HG03025 (cell line): Measurements from ENCODE around the gene FADS6.

Experiments
- ATAC-seq: cut with Tn5 transposase; IDR thresholded peaks from one replicate; pipeline ENCODE4 v1.9.1; 2021; ENCODE audit warnings: mild to moderate bottlenecking, moderate library complexity; ENCODE audit not compliant: unreplicated experiment, low FRiP score

FADS6 gene

GRCh38 chr17:74856112-74856511, 37.3 kb downstream of the FADS6 start:
- no peak for ATAC-seq

GRCh38 chr17:74855323-74855722, 38.1 kb downstream of the FADS6 start:
- no peak for ATAC-seq

- no peak for ATAC-seq
Measured at GRCh38 chr17:74854792-74855191, 38.6 kb downstream of the FADS6 start.

GRCh38 chr17:74853669-74854068, 39.8 kb downstream of the FADS6 start:
- no peak for ATAC-seq

GRCh38 chr17:74853048-74853397, 40.4 kb downstream of the FADS6 start:
- no peak for ATAC-seq

GRCh38 chr17:74852237-74853047, 41.0 kb downstream of the FADS6 start:
- ATAC-seq: no peak

- ATAC-seq: no peak
Measured at GRCh38 chr17:74851612-74852236, 41.7 kb downstream of the FADS6 start.

GRCh38 chr17:74850914-74851313, 42.5 kb downstream of the FADS6 start:
- ATAC-seq: no peak

GRCh38 chr17:74850310-74850709, 43.1 kb downstream of the FADS6 start:
- ATAC-seq: no peak

- no peak for ATAC-seq
Measured at GRCh38 chr17:74848656-74849399, 44.6 kb downstream of the FADS6 start.

GRCh38 chr17:74846621-74847020, 46.8 kb downstream of the FADS6 start:
- no peak for ATAC-seq

GRCh38 chr17:74843352-74843627, 50.1 kb downstream of the FADS6 start:
- ATAC-seq: no peak

- no peak for ATAC-seq
Measured at GRCh38 chr17:74842599-74843351, 50.7 kb downstream of the FADS6 start.

- ATAC-seq: no peak
Measured at GRCh38 chr17:74842146-74842598, 51.3 kb downstream of the FADS6 start.

- ATAC-seq: no peak
Measured at GRCh38 chr17:74840989-74841666, 52.3 kb downstream of the FADS6 start.

- no peak for ATAC-seq
Measured at GRCh38 chr17:74839990-74840852, 53.2 kb downstream of the FADS6 start.

- ATAC-seq: no peak
Measured at GRCh38 chr17:74838274-74838673, 55.2 kb downstream of the FADS6 start.

- no peak for ATAC-seq
Measured at GRCh38 chr17:74836691-74837467, 56.6 kb downstream of the FADS6 start.

GRCh38 chr17:74836191-74836590, 57.2 kb downstream of the FADS6 start:
- no peak for ATAC-seq
